ENCODE results near the gene ZNF787. TPM values are rescaled to one million over a fixed set of nuclear protein-coding genes. Genes with fewer than 3 reads are reported as not detected.

Gene ZNF787
- total and polyA plus RNA-seq, 2 donors (not counting 1 experiment from before 2014, with no cell fraction given): 2.6 to 28.7 TPM

GRCh38 chr19:56142897-56143434 lies 21.9 kb upstream of the ZNF787 start:
- H3K4me1 ChIP-seq (ENCODE audit: control insufficient read depth, extremely low read depth, insufficient read depth, low read length): no peaks in the 10 kb centered on the region
- no peak overlapping the region for H3K27ac ChIP-seq (ENCODE audit: insufficient read depth, low read length)
- TF ChIP-seq CTCF (conservative IDR thresholded peaks at IDR 0.05 in 1 of 2, IDR thresholded peaks at IDR 0.05 in 1 of 2; ENCODE audit: low read depth in 1 of 2, low read length in 2 of 2) (no peak), EZH2 (IDR thresholded peaks at IDR 0.05; ENCODE audit: low read length, missing control alignments) (no peak)

GRCh38 chr19:56142087-56142787 lies 21.1 kb upstream of the ZNF787 start:
- peak overlapping the region; percentile 59 to 73 (median 68) for H3K4me3 ChIP-seq (replicated peaks in 1 of 4; ENCODE audit: control extremely low read depth in 1 of 4, insufficient read depth in 1 of 4, low read depth in 3 of 4, low read length in 4 of 4)
- no peak overlapping the region for H3K9ac ChIP-seq (ENCODE audit: insufficient read depth, low read length)
- no peak overlapping the region for H3K27ac ChIP-seq (ENCODE audit: insufficient read depth, low read length)
- no peak for DNase-seq (ENCODE audit: low read depth in 2 of 2)
- peaks cover 4% of the 10 kb centered on the region for H3K36me3 ChIP-seq (ENCODE audit: control insufficient read depth, insufficient read depth, low read length)
- H3K9me3 ChIP-seq (ENCODE audit: control insufficient read depth, insufficient read depth, low read depth, low read length): no peaks in the 10 kb centered on the region
- no peaks in the 10 kb centered on the region for H4K20me1 ChIP-seq (ENCODE audit: control insufficient read depth, extremely low read depth, insufficient read depth, low read length)
- H3K4me2 ChIP-seq (ENCODE audit: extremely low read depth, insufficient read depth, low read length): peak overlapping the region; percentile 97
- peaks cover 18% of the 10 kb centered on the region for H3K79me2 ChIP-seq (ENCODE audit: control insufficient read depth, insufficient read depth, low read length)
- no peaks in the 10 kb centered on the region for H3K27me3 ChIP-seq (ENCODE audit: control insufficient read depth, insufficient read depth, low read length)
- H3K4me1 ChIP-seq (ENCODE audit: control insufficient read depth, extremely low read depth, insufficient read depth, low read length): no peaks in the 10 kb centered on the region
- no peak for TF ChIP-seq CTCF (conservative IDR thresholded peaks at IDR 0.05 in 1 of 2, IDR thresholded peaks at IDR 0.05 in 1 of 2; ENCODE audit: low read depth in 1 of 2, low read length in 2 of 2)
- no peak overlapping the region for H2AFZ ChIP-seq (ENCODE audit: low read length)

More at GRCh38 chr19:56142897-56143434, 21.9 kb upstream of the ZNF787 start:
- no peak for DNase-seq (ENCODE audit: low read depth in 2 of 2)
- Histone ChIP-seq H4K20me1 (ENCODE audit: control insufficient read depth, extremely low read depth, insufficient read depth, low read length) (no peaks in the 10 kb centered on the region), H3K4me3 (replicated peaks in 1 of 4; ENCODE audit: control extremely low read depth in 1 of 4, insufficient read depth in 1 of 4, low read depth in 3 of 4, low read length in 4 of 4) (no peak overlapping the region), H3K4me2 (ENCODE audit: extremely low read depth, insufficient read depth, low read length) (no peak overlapping the region), H3K36me3 (ENCODE audit: control insufficient read depth, insufficient read depth, low read length) (peaks cover 6% of the 10 kb centered on the region), H2AFZ (ENCODE audit: low read length) (no peak overlapping the region), H3K9ac (ENCODE audit: insufficient read depth, low read length) (no peak overlapping the region), H3K9me3 (ENCODE audit: control insufficient read depth, insufficient read depth, low read depth, low read length) (no peaks in the 10 kb centered on the region), H3K79me2 (ENCODE audit: control insufficient read depth, insufficient read depth, low read length) (peaks cover 18% of the 10 kb centered on the region), H3K27me3 (ENCODE audit: control insufficient read depth, insufficient read depth, low read length) (no peaks in the 10 kb centered on the region)

- no peaks in the 10 kb centered on the region for H3K27me3 ChIP-seq (ENCODE audit: control insufficient read depth, insufficient read depth, low read length)
- H3K9me3 ChIP-seq (ENCODE audit: control insufficient read depth, insufficient read depth, low read depth, low read length): no peaks in the 10 kb centered on the region
- no peak for DNase-seq (ENCODE audit: low read depth in 2 of 2)
- peak overlapping the region; percentile 97 for H3K4me2 ChIP-seq (ENCODE audit: extremely low read depth, insufficient read depth, low read length)
- no peak overlapping the region for H2AFZ ChIP-seq (ENCODE audit: low read length)
- peak overlapping the region; percentile 59 to 73 (median 68) for H3K4me3 ChIP-seq (replicated peaks in 1 of 4; ENCODE audit: control extremely low read depth in 1 of 4, insufficient read depth in 1 of 4, low read depth in 3 of 4, low read length in 4 of 4)
- peak overlapping the region; percentile 52 for H3K9ac ChIP-seq (ENCODE audit: insufficient read depth, low read length)
- TF ChIP-seq EZH2 (IDR thresholded peaks at IDR 0.05; ENCODE audit: low read length, missing control alignments) (no peak), CTCF (conservative IDR thresholded peaks at IDR 0.05 in 1 of 2, IDR thresholded peaks at IDR 0.05 in 1 of 2; ENCODE audit: low read depth in 1 of 2, low read length in 2 of 2) (no peak)
- no peaks in the 10 kb centered on the region for H4K20me1 ChIP-seq (ENCODE audit: control insufficient read depth, extremely low read depth, insufficient read depth, low read length)
- H3K36me3 ChIP-seq (ENCODE audit: control insufficient read depth, insufficient read depth, low read length): peaks cover 2% of the 10 kb centered on the region
- no peaks in the 10 kb centered on the region for H3K4me1 ChIP-seq (ENCODE audit: control insufficient read depth, extremely low read depth, insufficient read depth, low read length)
- H3K27ac ChIP-seq (ENCODE audit: insufficient read depth, low read length): no peak overlapping the region
- peaks cover 18% of the 10 kb centered on the region for H3K79me2 ChIP-seq (ENCODE audit: control insufficient read depth, insufficient read depth, low read length)
Observed at GRCh38 chr19:56141417-56141993, 20.4 kb upstream of the ZNF787 start.

Measured in fibroblast of lung (primary cell).